Spleen (tissue), 11 donors: ENCODE measurements around the gene LHFPL3. TPM values are rescaled to one million over a fixed set of nuclear protein-coding genes. Genes with fewer than 3 reads are reported as not detected.

Source experiments
- DNase-seq: peaks from one replicate; pipeline ENCODE4 v3.0.0-alpha.2; 2020
- H3K27ac ChIP-seq, 8 donors: fragments of 200-600 bp; sonication (generic) in 7 of 8; 1 replicate in 4 of 8; 2 replicates in 4 of 8; pipeline versions ENCODE4 v1.5.0 to v1.8.0; 2016 to 2021; ENCODE audit warnings: inconsistent platforms in 4 of 8, mild to moderate bottlenecking in 4 of 8, moderate library complexity in 1 of 8
- H3K27me3 ChIP-seq, 7 donors: fragments of 200-600 bp; sonication (generic) in 6 of 7; replicated peaks in 1 of 7; 1 replicate in 4 of 7; 2 replicates in 3 of 7; pipeline versions ENCODE4 v1.5.0 to v1.8.0; 2016 to 2021; ENCODE audit warnings: inconsistent platforms in 3 of 7, mild to moderate bottlenecking in 1 of 7
- H3K36me3 ChIP-seq, 6 donors: fragments of 200-600 bp; sonication (generic) in 5 of 6; 1 replicate in 4 of 6; 2 replicates in 2 of 6; pipeline versions ENCODE4 v1.5.0 to v1.8.0; 2016 to 2021; ENCODE audit warnings: inconsistent platforms in 2 of 6
- H3K4me1 ChIP-seq, 6 donors: fragments of 200-600 bp; sonication (generic) in 5 of 6; 1 replicate in 3 of 6; 2 replicates in 3 of 6; pipeline versions ENCODE4 v1.5.0 to v1.8.0; 2016 to 2021; ENCODE audit warnings: inconsistent platforms in 3 of 6
- H3K4me3 ChIP-seq, 8 donors: fragments of 200-600 bp; sonication (generic) in 7 of 8; 1 replicate in 4 of 8; 2 replicates in 4 of 8; pipeline versions ENCODE4 v1.5.0 to v1.8.0; 2016 to 2021; ENCODE audit warnings: inconsistent platforms in 4 of 8, mild to moderate bottlenecking in 4 of 8, moderate library complexity in 2 of 8
- H3K9me3 ChIP-seq, 8 donors: fragments of 200-600 bp; sonication (generic) in 7 of 8; 1 replicate in 4 of 8; 2 replicates in 4 of 8; pipeline versions ENCODE4 v1.5.0 to v1.8.0; 2016 to 2021; ENCODE audit warnings: inconsistent platforms in 4 of 8
- CTCF ChIP-seq, 11 experiments: fragments of 200-600 bp in 7 of 11; fragments of 450-650 bp in 4 of 11; sonication (generic) in 4 of 11; IDR thresholded peaks in 8 of 11; conservative IDR thresholded peaks in 3 of 11; 1 replicate in 7 of 11; 2 replicates in 4 of 11; pipeline versions ENCODE4 v1.4.0 to v1.8.0; 2016 to 2021; ENCODE audit warnings: antibody characterized with exemption in 11 of 11, inconsistent platforms in 4 of 11, mild to moderate bottlenecking in 1 of 11
- POLR2A ChIP-seq, 3 donors: fragments of 450-650 bp; IDR thresholded peaks; one replicate each; pipeline ENCODE4 v1.5.1; 2017; ENCODE audit warnings: antibody characterized with exemption in 3 of 3, mild to moderate bottlenecking in 1 of 3
- POLR2AphosphoS5 ChIP-seq, 3 donors: sonication (generic); formaldehyde crosslinking; IDR thresholded peaks; one replicate each; pipeline ENCODE4 v1.5.1; 2017; ENCODE audit warnings: antibody characterized with exemption in 3 of 3
- WGBS, 5 donors: extraction: QIAGEN DNeasy Blood & Tissue Kit in 3 of 5; methylation state at CpG; one replicate each; pipeline versions ENCODE4 v1.1.5 to v1.1.7; 2013 to 2018; 5-methylcytosine and 5-hydroxymethylcytosine counted together
- intact Hi-C: fragments of 100-400 bp; cut with DNase I; formaldehyde crosslinking; loops from one replicate; pipeline ENCODE4 v1.15.0; 2023; ENCODE audit warnings: low total_unique reads
- polyA plus RNA-seq, 3 donors: library from polyadenylated mRNA; stranded (reverse); fragments of 200-250 nt; gene quantifications; one replicate each; pipeline ENCODE4 v1.2.1, GENCODE V29; 2013
- total RNA-seq, 7 donors: library from RNA; depleted of rRNA in 3 of 7; stranded (reverse); fragments of >200 nt in 3 of 7; fragmentation: NEBNext Ultra II Directional in 4 of 7; extraction: Animal tissue kit (Norgen Biotek cat#: 25700) in 4 of 7; gene quantifications; one replicate each; pipeline versions ENCODE4 v1.1.0 to v1.2.1, GENCODE V29; 2016 to 2021
- donor health status: healthy with polysubstance abuse.
- donor health status: DM: no; HTN: no; CAD: no; lungs with moderate emphysema.
- donor health status: DM: no; HTN: no; CAD: no.
- donor health status: Bipolar disorder and iron deficiency.
- donor health status: healthy.
- donor health status: DM: no; HTN: no; CAD: no.
- donor health status: DM: yes; HTN: yes; CAD: no.

The LHFPL3 gene
- total and polyA plus RNA-seq, 10 donors = 0.07 to 1.0 (median 0.20) TPM; not detected in 3

- H3K27ac ChIP-seq = no peak overlapping the region
- H3K4me1 ChIP-seq = no peaks in the 10 kb centered on the region
- peaks cover 0 to 4% (median 0%) of the 10 kb centered on the region in 7 donors for H3K27me3 ChIP-seq
- H3K9me3 ChIP-seq = no peaks in the 10 kb centered on the region
- DNase-seq = no peak
- intact Hi-C loops = no loop called here
- H3K36me3 ChIP-seq = no peaks in the 10 kb centered on the region
- WGBS, 5 donors = 64 to 83% (median 68%) methylated on average over 6 of the region's 6 CpGs
- TF ChIP-seq POLR2A (IDR thresholded peaks at IDR 0.05) = no peak
- no peak for TF ChIP-seq POLR2AphosphoS5 (IDR thresholded peaks at IDR 0.05)
- no peak for TF ChIP-seq CTCF (IDR thresholded peaks at IDR 0.05 in 8 of 11, conservative IDR thresholded peaks at IDR 0.05 in 3 of 11)
- H3K4me3 ChIP-seq = no peak overlapping the region
These were observed 572.3 kb downstream of the LHFPL3 start for GRCh38 chr7:104900525-104901239.

- Histone ChIP-seq H3K4me1 (no peaks in the 10 kb centered on the region), H3K36me3 (no peaks in the 10 kb centered on the region), H3K27me3 (peaks cover 0 to 4% (median 0%) of the 10 kb centered on the region in 7 donors), H3K9me3 (no peaks in the 10 kb centered on the region), H3K27ac (no peak overlapping the region), H3K4me3 (no peak overlapping the region)
- intact Hi-C loops = no loop called here
- no peak for DNase-seq
- TF ChIP-seq CTCF (IDR thresholded peaks at IDR 0.05 in 8 of 11, conservative IDR thresholded peaks at IDR 0.05 in 3 of 11) (no peak), POLR2A (IDR thresholded peaks at IDR 0.05) (no peak)
- WGBS, 5 donors = 83 to 96% (median 92%) methylated on average over 3 of the region's 3 CpGs
These were observed 572.8 kb downstream of the LHFPL3 start for GRCh38 chr7:104901240-104901619.

- no peaks in the 10 kb centered on the region for H3K4me1 ChIP-seq
- intact Hi-C loops = no loop called here
- H3K9me3 ChIP-seq = no peaks in the 10 kb centered on the region
- peaks cover 0 to 4% (median 0%) of the 10 kb centered on the region in 7 donors for H3K27me3 ChIP-seq
- WGBS, 5 donors = 79 to 99% (median 94%) methylated on average over 6 of the region's 6 CpGs
- H3K36me3 ChIP-seq = no peaks in the 10 kb centered on the region
- H3K27ac ChIP-seq = no peak overlapping the region
- DNase-seq = no peak
- H3K4me3 ChIP-seq = no peak overlapping the region
- TF ChIP-seq POLR2AphosphoS5 (IDR thresholded peaks at IDR 0.05) = no peak
- no peak for TF ChIP-seq POLR2A (IDR thresholded peaks at IDR 0.05)
- TF ChIP-seq CTCF (IDR thresholded peaks at IDR 0.05 in 8 of 11, conservative IDR thresholded peaks at IDR 0.05 in 3 of 11) = no peak
These were observed 573.8 kb downstream of the LHFPL3 start for GRCh38 chr7:104902183-104902582.

- no peaks in the 10 kb centered on the region for H3K9me3 ChIP-seq
- H3K27me3 ChIP-seq = peaks cover 0 to 4% (median 0%) of the 10 kb centered on the region in 7 donors
- no peak overlapping the region for H3K27ac ChIP-seq
- TF ChIP-seq POLR2AphosphoS5 (IDR thresholded peaks at IDR 0.05) (no peak), POLR2A (IDR thresholded peaks at IDR 0.05) (no peak), CTCF (IDR thresholded peaks at IDR 0.05 in 8 of 11, conservative IDR thresholded peaks at IDR 0.05 in 3 of 11) (no peak)
- intact Hi-C loops = no loop called here
- WGBS, 5 donors = 79 to 90% (median 81%) methylated on average over 2 of the region's 2 CpGs
- H3K36me3 ChIP-seq = no peaks in the 10 kb centered on the region
- H3K4me1 ChIP-seq = no peaks in the 10 kb centered on the region
- no peak overlapping the region for H3K4me3 ChIP-seq
- no peak for DNase-seq
These were observed 574.6 kb downstream of the LHFPL3 start for GRCh38 chr7:104903044-104903443.
